Brain (organoid and tissue), 1 donor: ENCODE measurements around the gene ZNF473. TPM values are rescaled to one million over a fixed set of nuclear protein-coding genes. Genes with fewer than 3 reads are reported as not detected.

Experiments used
- polyA plus RNA-seq: library from polyadenylated mRNA; stranded (reverse); fragments of 350-450 nt; fragmentation: Illumina TruSeq; extraction: RNeasy Lipid Tissue Mini Kit (QIAGEN cat#74804); gene quantifications from one replicate; pipeline ENCODE4 v1.2.3, GENCODE V29; 2015; ENCODE audit warnings: low read depth, low replicate concordance; ENCODE audit not compliant: insufficient read depth

The ZNF473 gene
- polyA plus RNA-seq, 1 donor from 2014 or later, result 8.3 TPM

Other genes starting within 250 kb of the ZNF473 start
- gene FUZ, start 212.7 kb upstream of the ZNF473 start, polyA plus RNA-seq, result 89.3 TPM
- gene MED25, start 207.7 kb upstream of the ZNF473 start, polyA plus RNA-seq, result 96.6 TPM
- gene PTOV1, start 174.8 kb upstream of the ZNF473 start, polyA plus RNA-seq, result 431 TPM
- gene PNKP, start 158.4 kb upstream of the ZNF473 start, polyA plus RNA-seq, result 16.4 TPM
- 58.8 TPM for gene AKT1S1, start 148.7 kb upstream of the ZNF473 start, polyA plus RNA-seq
- 77.4 TPM for gene TBC1D17, start 148.3 kb upstream of the ZNF473 start, polyA plus RNA-seq
- gene IL4I1, start 129.1 kb upstream of the ZNF473 start, polyA plus RNA-seq, result not detected
- gene ATF5, start 96.8 kb upstream of the ZNF473 start, polyA plus RNA-seq, result 409 TPM
- gene NUP62, start 96.5 kb upstream of the ZNF473 start, polyA plus RNA-seq, result 95.1 TPM
- 0.12 TPM for gene SIGLEC11, start 64.8 kb upstream of the ZNF473 start, polyA plus RNA-seq
- 64.8 TPM for gene VRK3, start 633 bp upstream of the ZNF473 start, polyA plus RNA-seq
- not detected for gene IZUMO2, start 137.3 kb downstream of the ZNF473 start, polyA plus RNA-seq
- gene MYH14, start 177.6 kb downstream of the ZNF473 start, polyA plus RNA-seq, result 55.9 TPM